ENCODE measurements around the gene IL5RA. TPM values are rescaled to one million over a fixed set of nuclear protein-coding genes. Genes with fewer than 3 reads are reported as not detected.
A peak's percentile ranks its signal among the peaks of the same experiment; 100 is the strongest.

The IL5RA gene
- total RNA-seq, 3 donors from 2014 or later (not counting 1 experiment from before 2014, with no cell fraction given), result 0.34 to 12.4 TPM; not detected in 1

DNA sequence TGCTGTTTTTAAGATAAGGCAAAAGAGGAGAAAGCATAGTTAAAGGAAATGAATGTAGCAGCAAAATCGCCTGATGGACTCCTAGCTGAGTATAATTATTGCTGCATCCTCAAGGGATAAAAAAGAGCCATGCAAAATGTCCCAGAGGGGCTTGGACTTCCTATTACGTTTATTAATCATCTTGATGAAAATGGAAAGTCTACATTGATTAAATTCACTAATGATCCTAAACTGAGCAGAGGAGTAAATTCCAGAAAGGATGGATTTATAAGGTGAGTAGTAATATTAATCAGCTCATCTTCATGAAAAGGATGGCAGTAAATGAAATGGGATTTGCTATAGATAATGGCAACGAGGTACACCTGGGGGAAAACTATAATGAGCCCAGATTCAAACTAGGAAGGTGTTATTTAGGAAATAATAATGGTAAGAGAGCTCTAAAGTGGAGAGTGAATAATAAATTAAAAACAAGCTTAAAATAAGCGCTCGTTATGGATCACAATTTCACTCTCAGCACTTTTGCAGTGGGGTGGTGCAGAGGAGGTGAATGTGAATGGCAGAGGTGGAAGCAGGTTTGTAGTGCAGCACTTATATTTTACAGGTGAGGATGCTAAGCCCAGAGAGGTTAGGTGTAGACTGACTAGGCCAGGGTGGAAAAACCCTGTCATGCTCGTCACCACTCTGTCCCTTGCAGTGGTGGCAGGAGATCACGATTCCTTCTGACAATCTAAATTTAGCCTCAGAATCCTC, 22.3 kb downstream of the IL5RA start:
- H3K36me3 Mint-ChIP-seq, result no peaks in the 10 kb centered on the region
- intact Hi-C loops (cut with micrococcal nuclease), result no loop called here
- H3K27me3 ChIP-seq (ENCODE audit: control insufficient read depth, insufficient read depth, low read length), result no peaks in the 10 kb centered on the region
- H3K27me3 Mint-ChIP-seq (ENCODE audit: low read depth in 2 of 2), result peaks cover 7 to 8% of the 10 kb centered on the region in 2 donors
- TF ChIP-seq, protein P1, sequence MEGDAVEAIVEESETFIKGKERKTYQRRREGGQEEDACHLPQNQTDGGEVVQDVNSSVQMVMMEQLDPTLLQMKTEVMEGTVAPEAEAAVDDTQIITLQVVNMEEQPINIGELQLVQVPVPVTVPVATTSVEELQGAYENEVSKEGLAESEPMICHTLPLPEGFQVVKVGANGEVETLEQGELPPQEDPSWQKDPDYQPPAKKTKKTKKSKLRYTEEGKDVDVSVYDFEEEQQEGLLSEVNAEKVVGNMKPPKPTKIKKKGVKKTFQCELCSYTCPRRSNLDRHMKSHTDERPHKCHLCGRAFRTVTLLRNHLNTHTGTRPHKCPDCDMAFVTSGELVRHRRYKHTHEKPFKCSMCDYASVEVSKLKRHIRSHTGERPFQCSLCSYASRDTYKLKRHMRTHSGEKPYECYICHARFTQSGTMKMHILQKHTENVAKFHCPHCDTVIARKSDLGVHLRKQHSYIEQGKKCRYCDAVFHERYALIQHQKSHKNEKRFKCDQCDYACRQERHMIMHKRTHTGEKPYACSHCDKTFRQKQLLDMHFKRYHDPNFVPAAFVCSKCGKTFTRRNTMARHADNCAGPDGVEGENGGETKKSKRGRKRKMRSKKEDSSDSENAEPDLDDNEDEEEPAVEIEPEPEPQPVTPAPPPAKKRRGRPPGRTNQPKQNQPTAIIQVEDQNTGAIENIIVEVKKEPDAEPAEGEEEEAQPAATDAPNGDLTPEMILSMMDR (IDR thresholded peaks at IDR 0.05), result no peak
- no peak overlapping the region for H3K4me3 Mint-ChIP-seq
- no peak overlapping the region for H3K27ac ChIP-seq (ENCODE audit: low read length)
- DNase-seq (no peak), ATAC-seq (no peak)
- H3K4me1 ChIP-seq (ENCODE audit: control insufficient read depth, insufficient read depth, low read length), result no peaks in the 10 kb centered on the region
- H3K4me1 Mint-ChIP-seq, result peaks cover 0 to 4% of the 10 kb centered on the region in 2 donors
- H3K4me3 ChIP-seq (ENCODE audit: low read length), result no peak overlapping the region
- WGBS (ENCODE audit: insufficient coverage), result 89% methylated on average over 6 of the region's 7 CpGs
- H3K9me3 Mint-ChIP-seq, result no peaks in the 10 kb centered on the region
- H3K27ac Mint-ChIP-seq, result no peak overlapping the region
- H3K9me3 ChIP-seq (ENCODE audit: control insufficient read depth, insufficient read depth, low read length), result no peaks in the 10 kb centered on the region
- H3K36me3 ChIP-seq (ENCODE audit: control insufficient read depth, insufficient read depth, low read length), result no peaks in the 10 kb centered on the region

DNA sequence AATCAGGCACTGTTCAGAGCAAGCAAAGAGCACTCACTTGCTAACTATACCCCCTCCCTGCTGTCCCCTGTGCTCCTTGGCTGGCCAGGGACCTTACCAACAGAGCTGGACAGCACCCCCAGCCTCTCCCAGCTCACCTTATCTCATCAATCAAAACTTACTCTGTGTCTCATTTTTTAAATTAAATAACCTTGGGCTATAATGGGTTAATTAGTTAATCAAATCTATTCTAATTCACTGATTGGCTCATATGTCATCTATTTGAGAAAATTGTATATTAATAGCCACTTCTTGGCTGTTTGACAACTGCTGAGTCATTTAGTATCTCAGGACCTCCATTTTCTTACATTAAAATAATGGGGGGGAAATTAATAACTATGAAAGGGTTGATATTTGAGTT, 22.9 kb downstream of the IL5RA start:
- Histone ChIP-seq H3K4me3 (ENCODE audit: low read length) (no peak overlapping the region), H3K36me3 (ENCODE audit: control insufficient read depth, insufficient read depth, low read length) (no peaks in the 10 kb centered on the region), H3K4me1 (ENCODE audit: control insufficient read depth, insufficient read depth, low read length) (no peaks in the 10 kb centered on the region), H3K27ac (ENCODE audit: low read length) (no peak overlapping the region), H3K27me3 (ENCODE audit: control insufficient read depth, insufficient read depth, low read length) (no peaks in the 10 kb centered on the region), H3K9me3 (ENCODE audit: control insufficient read depth, insufficient read depth, low read length) (no peaks in the 10 kb centered on the region)
- H3K36me3 Mint-ChIP-seq, result no peaks in the 10 kb centered on the region
- peaks cover 7 to 8% of the 10 kb centered on the region in 2 donors for H3K27me3 Mint-ChIP-seq (ENCODE audit: low read depth in 2 of 2)
- DNase-seq (no peak), ATAC-seq (no peak)
- intact Hi-C loops (cut with micrococcal nuclease), result no loop called here
- H3K9me3 Mint-ChIP-seq, result no peaks in the 10 kb centered on the region
- TF ChIP-seq, protein P1 (IDR thresholded peaks at IDR 0.05), result no peak
- H3K4me3 Mint-ChIP-seq, result no peak overlapping the region
- H3K4me1 Mint-ChIP-seq, result peaks cover 0 to 4% of the 10 kb centered on the region in 2 donors
- no peak overlapping the region for H3K27ac Mint-ChIP-seq

DNA sequence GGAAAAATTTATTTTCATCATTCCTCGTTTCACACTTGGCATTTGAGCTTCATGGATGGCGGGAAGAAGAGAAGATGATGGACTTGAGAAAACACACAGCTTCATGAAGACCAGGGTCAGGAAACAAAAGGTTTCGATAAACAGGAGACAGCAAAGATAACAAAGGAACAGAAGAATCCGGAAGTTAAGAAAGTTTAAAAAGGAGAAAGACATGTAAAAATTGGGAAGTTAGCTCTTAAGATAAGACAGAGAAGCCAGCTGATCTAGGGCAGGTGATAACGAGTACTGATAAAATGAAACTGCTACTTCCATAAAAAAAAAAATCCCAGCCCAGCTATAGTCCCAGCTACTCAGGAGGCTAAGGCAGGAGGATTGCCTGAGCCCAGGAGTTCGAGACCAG, 23.9 kb downstream of the IL5RA start:
- H3K4me1 ChIP-seq (ENCODE audit: control insufficient read depth, insufficient read depth, low read length), result no peaks in the 10 kb centered on the region
- no peaks in the 10 kb centered on the region for H3K9me3 Mint-ChIP-seq
- peaks cover 6 to 8% of the 10 kb centered on the region in 2 donors for H3K27me3 Mint-ChIP-seq (ENCODE audit: low read depth in 2 of 2)
- WGBS (ENCODE audit: insufficient coverage), result 59% methylated on average over 6 of the region's 6 CpGs
- intact Hi-C loops (cut with micrococcal nuclease), result no loop called here
- no peak overlapping the region for H3K27ac ChIP-seq (ENCODE audit: low read length)
- no peak overlapping the region for H3K4me3 Mint-ChIP-seq
- no peaks in the 10 kb centered on the region for H3K27me3 ChIP-seq (ENCODE audit: control insufficient read depth, insufficient read depth, low read length)
- ATAC-seq, result no peak
- H3K9me3 ChIP-seq (ENCODE audit: control insufficient read depth, insufficient read depth, low read length), result no peaks in the 10 kb centered on the region
- DNase-seq, result no peak
- H3K36me3 ChIP-seq (ENCODE audit: control insufficient read depth, insufficient read depth, low read length), result no peaks in the 10 kb centered on the region
- peak overlapping the region in 1 of 2 donors; percentile 8 for H3K27ac Mint-ChIP-seq
- H3K4me1 Mint-ChIP-seq, result peaks cover 0 to 4% of the 10 kb centered on the region in 2 donors
- no peaks in the 10 kb centered on the region for H3K36me3 Mint-ChIP-seq
- TF ChIP-seq, protein P1 (IDR thresholded peaks at IDR 0.05), result no peak
- no peak overlapping the region for H3K4me3 ChIP-seq (ENCODE audit: low read length)

DNA sequence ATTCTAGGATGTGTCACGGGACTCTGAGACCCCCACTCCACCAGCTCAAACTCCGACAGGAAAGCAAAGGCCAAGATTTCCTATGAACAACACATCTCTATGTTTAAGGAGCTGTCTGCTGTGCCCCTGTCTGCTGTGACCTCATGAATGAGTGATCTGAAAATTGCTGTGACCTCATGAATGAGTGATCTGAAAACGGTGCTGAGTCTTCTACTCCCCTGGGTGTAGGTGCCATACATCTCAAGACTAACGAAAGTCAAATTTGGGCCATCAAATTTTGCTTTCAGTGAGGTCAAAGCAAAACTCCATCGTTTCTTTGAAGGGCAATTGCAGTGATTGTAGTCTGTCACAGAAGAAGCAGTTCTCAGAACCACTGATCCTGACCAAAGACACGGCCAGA, 24.4 kb downstream of the IL5RA start:
- Histone ChIP-seq H3K4me3 (ENCODE audit: low read length) (no peak overlapping the region), H3K9me3 (ENCODE audit: control insufficient read depth, insufficient read depth, low read length) (no peaks in the 10 kb centered on the region), H3K27me3 (ENCODE audit: control insufficient read depth, insufficient read depth, low read length) (no peaks in the 10 kb centered on the region), H3K27ac (ENCODE audit: low read length) (no peak overlapping the region), H3K4me1 (ENCODE audit: control insufficient read depth, insufficient read depth, low read length) (no peaks in the 10 kb centered on the region), H3K36me3 (ENCODE audit: control insufficient read depth, insufficient read depth, low read length) (no peaks in the 10 kb centered on the region)
- Mint-ChIP-seq H3K36me3 (no peaks in the 10 kb centered on the region), H3K27me3 (ENCODE audit: low read depth in 2 of 2) (peaks cover under 1 to 8% of the 10 kb centered on the region in 2 donors), H3K4me3 (no peak overlapping the region), H3K9me3 (no peaks in the 10 kb centered on the region), H3K27ac (peak overlapping the region in 1 of 2 donors; percentile 8), H3K4me1 (peaks cover 0 to 4% of the 10 kb centered on the region in 2 donors)
- TF ChIP-seq, protein P1 (IDR thresholded peaks at IDR 0.05), result no peak
- WGBS (ENCODE audit: insufficient coverage), result 68% methylated on average over 6 of the region's 6 CpGs
- ATAC-seq (no peak), DNase-seq (no peak)
- intact Hi-C loops (cut with micrococcal nuclease), result no loop called here
